ENCODE data around the gene SFXN2.
"Not testable (repeated sequence)": the region's sequence is repeated elsewhere in the genome, so short reads cannot be mapped to it uniquely, and the experiment has no call there.

SFXN2 gene

DNA sequence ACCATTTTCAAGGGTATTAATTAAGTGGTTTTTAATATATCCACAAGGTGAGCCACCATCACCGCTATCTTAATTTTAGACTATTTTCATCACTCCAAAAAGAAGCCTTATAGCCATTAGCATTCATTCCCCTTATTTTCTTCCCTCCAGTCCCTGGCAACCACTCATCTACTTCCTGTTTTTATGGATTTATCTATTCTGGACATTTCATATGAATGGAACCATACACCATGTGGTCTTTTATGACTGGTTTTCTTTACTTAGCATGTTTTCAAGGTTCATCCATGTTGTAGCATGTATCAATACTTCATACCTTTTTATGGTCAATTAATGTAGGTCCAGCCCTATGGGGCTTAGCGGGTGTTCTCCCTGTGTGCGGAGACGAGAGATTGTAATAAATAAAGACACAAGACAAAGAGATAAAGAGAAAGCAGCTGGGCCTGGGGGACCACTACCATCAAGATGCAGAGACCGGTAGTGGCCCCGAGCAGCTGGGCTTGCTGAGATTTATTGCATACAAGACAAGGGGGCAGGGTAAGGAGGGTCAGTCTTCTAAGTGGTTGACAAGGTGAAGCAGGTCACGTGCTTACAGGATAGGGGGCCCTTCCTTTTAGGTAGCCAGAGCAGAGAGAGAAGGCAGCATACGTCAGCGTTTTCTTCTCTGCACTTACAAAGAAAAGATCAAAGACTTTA, 44.0 kb downstream of the SFXN2 start:
- TF ChIP-seq, protein P1, sequence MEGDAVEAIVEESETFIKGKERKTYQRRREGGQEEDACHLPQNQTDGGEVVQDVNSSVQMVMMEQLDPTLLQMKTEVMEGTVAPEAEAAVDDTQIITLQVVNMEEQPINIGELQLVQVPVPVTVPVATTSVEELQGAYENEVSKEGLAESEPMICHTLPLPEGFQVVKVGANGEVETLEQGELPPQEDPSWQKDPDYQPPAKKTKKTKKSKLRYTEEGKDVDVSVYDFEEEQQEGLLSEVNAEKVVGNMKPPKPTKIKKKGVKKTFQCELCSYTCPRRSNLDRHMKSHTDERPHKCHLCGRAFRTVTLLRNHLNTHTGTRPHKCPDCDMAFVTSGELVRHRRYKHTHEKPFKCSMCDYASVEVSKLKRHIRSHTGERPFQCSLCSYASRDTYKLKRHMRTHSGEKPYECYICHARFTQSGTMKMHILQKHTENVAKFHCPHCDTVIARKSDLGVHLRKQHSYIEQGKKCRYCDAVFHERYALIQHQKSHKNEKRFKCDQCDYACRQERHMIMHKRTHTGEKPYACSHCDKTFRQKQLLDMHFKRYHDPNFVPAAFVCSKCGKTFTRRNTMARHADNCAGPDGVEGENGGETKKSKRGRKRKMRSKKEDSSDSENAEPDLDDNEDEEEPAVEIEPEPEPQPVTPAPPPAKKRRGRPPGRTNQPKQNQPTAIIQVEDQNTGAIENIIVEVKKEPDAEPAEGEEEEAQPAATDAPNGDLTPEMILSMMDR (IDR thresholded peaks at IDR 0.05; ENCODE audit: low read depth, low read length), result no peak
- DNase-seq (ENCODE audit: extremely low read depth, low read depth), result no peak

DNA sequence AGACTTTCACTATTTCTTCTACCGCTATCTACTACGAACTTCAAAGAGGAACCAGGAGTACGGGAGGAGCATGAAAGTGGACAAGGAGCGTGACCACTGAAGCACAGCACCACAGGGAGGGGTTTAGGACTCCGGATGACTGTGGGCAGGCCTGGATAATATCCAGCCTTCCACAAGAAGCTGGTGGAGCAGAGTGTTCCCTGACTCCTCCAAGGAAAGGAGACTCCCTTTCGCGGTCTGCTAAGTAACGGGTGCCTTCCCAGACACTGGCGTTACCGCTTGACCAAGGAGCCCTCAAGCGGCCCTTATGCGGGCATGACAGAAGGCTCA, 44.5 kb downstream of the SFXN2 start:
- not testable (repeated sequence) for DNase-seq (ENCODE audit: extremely low read depth, low read depth)

DNA sequence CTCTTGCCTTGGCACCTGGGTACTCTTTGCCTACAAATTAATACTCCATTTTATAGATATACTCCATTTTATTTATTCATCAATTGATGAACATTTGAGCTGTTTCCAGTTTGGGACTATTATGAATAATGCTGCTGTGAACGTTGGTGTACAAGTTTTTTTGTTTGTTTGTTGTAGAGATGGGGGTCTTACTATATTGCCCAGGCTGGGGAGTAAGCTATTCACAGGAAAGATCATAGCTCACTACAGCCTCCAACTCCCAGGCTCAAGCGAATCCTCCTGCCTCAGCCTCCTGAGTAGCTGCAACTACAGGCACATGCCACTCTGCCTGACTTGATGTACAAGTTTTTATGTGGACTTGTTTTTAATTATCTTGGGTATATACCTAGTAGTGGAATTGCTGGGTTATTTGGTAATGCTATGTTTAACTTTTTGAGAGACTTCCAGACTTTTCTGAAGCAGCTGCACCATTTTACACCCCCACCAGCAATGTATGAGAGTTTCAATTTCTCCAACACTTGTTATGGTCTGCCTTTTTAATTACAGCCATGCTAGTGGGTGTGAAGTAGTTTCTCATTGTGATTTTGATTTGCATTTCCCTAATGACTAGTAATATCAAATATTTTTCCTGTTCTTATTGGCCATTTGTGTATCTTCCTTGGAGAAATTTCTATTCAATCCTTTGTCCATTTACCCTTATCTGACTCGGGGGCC, 45.2 kb downstream of the SFXN2 start:
- no peak for DNase-seq (ENCODE audit: extremely low read depth, low read depth)
- TF ChIP-seq, protein P1 (IDR thresholded peaks at IDR 0.05; ENCODE audit: low read depth, low read length), result no peak

DNA sequence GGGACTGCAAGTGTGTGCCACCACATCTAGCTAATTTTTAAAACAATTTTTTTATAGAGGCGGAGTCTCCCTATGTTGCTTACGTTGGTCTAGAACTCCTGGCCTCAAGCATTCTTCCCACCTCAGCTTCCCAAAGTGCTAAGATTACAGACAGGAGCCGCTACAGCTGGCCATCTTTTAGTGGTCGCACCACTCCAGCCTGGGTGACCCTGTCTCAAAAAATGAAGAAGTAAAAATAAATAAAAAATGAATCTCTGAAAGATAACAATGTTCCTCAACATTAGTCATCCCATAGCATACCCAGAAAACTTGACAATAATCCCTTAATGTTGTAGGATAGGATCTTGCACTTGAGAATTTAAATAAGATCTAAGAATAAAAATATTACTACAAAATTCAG, 47.5 kb downstream of the SFXN2 start:
- DNase-seq (ENCODE audit: extremely low read depth, low read depth), result no peak
- TF ChIP-seq, protein P1 (IDR thresholded peaks at IDR 0.05; ENCODE audit: low read depth, low read length), result no peak

DNA sequence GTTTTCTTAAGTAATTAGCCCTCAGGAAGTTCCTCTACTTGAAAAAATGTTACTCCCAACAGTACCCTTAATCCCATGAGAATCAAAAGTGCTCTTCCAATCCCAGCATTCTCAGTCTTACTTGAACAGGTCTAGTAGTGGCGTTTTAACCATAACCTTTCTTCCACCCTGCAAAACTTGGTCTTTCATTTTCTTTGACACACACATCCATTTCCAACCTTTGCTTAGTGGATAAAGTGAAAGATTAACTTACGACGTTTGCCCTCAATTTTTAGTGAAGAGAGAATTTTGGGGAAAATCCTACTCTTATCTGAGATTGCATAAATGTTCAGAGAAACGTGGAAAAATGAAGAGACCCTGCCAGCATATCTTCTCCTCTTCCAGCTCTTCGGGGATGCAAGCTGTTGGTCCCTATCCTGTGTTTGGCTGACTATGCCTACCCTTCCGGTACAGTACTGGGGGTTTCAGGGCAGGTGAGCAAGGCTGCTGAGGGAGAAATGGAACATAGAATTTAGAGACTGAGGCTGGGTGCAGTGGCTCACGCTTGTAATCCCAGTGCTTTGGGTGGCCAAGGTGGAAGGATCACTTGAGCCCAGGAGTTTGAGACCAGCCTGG, 48.1 kb downstream of the SFXN2 start:
- TF ChIP-seq, protein P1 (IDR thresholded peaks at IDR 0.05; ENCODE audit: low read depth, low read length), result no peak
- DNase-seq (ENCODE audit: extremely low read depth, low read depth), result no peak

DNA sequence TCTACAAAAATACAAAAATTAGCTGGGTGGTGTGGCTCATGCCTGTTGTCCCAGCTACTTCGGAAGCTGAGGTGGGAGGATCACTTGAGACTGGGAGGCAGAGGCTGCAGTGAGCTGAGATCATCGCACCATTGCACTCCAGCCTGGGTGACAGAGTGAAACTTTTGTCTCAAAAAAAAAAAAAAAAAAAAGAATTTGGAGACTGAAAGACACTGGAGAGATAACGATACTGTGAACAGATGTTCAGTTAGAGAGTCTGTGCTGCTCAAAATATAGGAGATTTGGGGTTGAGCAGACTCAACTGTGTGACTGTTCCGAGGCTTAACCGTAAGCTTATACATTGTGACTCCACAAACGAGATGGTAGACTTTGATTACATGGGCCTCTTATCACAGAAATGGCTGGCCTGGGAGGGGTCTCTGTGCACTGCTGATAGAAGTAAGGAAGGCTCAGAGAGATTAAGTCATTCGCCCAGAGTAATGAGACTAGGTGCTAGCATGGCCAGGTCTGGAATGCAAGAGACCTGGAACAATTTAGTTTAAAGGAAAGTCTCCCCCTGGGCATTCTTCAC, 48.7 kb downstream of the SFXN2 start:
- no peak for DNase-seq (ENCODE audit: extremely low read depth, low read depth)
- TF ChIP-seq, protein P1 (IDR thresholded peaks at IDR 0.05; ENCODE audit: low read depth, low read length), result no peak

DNA sequence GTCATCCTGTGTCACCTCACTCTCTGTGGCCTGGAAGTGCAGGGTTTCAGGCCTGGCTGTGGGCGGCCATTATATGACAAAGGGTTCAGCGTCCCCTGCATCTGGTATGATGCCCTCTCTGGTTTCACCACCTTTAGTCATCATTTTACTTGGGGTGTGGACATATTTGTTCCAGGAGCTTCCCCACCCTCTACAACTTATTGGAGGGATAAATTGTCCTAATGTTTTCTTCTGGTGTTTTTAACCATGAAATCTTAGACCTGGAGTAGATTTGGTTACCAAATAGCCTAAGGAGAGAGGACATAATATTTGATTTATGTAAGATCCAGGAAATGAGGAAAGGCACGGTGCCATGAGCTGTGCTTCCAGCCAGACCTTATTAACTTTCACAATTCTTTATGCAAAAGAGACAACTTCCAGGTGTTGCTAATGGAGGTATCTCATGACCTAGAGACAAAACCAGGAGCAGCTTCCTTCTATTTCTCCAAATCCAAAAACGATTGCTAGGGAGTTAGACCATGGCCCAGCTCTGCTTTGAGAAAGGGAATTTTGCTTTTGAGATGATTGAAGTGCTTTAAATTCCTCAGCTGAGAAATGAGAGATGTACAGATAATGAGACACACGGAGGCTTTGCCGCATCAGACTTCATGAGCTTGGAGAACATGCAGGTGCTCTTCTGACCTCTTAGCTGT, 50.2 kb downstream of the SFXN2 start:
- TF ChIP-seq, protein P1 (IDR thresholded peaks at IDR 0.05; ENCODE audit: low read depth, low read length), result no peak
- no peak for DNase-seq (ENCODE audit: extremely low read depth, low read depth)
